DMS 273 treated with DMSO at 0.1 percent for 48 hours (cell line): ENCODE results near the gene GLIS2.

ENCODE experiments used
- DNase-seq: peaks from one replicate; lab custom pipeline; 2025; lab: John Stamatoyannopoulos, UW

GLIS2 gene

DNA sequence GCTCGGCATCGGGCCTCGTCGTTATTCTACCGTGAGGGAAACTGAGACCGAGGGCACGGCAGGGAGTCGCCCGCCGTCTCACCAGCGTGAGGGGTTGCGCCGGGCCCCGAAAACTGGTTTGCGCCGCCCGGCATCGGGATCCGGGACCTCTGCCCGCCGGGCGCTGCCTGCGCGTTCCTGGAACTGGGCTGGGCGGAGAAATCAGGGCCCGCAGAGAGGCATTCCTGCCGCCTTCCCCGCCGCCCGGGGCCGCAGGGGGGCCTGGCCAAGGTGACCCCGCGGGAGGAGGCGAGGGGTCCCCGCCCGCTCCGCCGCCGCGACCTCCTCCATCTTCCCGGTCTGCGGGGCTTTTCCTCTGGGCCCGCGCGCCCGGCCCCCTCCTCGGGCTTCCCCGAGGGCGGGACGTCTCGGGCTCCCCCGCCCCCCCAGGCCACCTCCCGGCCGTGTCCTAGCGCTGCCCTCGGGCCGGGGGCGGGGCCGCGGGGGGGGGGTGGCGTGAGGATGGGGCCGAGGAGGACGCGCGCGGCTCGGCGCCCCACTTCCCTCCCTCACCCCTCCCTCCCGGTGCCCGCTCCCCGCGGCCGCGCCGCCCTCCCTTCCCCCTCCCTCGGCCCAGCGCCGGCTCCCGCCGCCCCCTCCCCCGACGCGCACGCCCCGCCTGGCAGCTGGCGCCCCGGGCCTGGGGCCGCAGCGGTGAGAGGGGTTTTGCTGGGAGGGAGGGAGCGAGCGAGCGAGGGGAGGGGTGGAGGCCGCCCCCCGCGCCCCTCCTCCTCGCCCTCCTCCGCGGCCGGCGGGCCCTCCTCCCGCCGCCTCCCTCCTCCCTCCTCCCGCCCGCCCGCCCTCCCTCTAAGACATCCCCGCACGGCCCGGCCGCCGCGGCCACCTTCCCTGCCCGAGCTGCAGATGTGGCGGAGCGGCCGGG, at the start of gene GLIS2:
Gene GLIS2 (plus strand): TSS at position 882 of the 922 bp plus-strand sequence. CDS start 16,214 bp downstream, outside the sequence.
- no peak for DNase-seq

DNA sequence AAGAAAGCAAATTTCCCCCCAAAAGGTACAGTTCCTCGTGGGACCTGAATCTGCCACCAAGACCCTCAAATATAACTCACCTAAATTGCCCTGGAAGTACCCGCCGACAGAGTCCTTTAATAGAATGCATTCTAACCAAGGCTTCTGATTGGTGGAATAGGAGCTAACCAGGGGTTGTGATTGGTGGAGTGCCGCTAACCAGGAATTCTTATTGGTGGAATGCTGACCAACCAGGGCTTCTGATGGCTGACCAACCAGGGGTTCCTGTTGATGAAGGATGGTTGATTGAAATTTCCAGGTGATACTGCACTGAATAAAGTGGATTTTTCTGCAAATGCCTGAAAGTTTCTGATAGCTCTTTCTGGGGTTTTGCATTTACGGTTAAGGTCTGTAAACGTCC, 49.5 kb upstream of the GLIS2 start:
- DNase-seq, result no peak

DNA sequence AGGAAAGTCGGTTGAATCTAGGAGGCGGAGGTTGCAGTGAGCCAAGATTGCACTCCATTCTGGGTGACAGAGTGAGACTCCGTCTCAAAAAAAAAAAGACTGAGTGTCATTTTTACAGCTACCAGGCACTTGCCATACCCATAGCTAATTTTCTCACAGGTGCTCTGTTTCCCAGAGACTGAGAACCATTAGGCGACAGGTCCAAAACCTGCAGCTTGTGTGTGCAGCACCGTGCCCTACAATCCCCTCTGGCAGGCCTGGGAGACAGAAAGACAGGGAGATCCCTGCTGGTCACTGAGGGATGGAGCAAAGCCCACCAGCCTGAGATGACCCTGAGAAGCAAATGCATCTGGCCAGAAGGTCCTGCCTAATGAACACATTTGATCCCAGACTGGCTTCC, 45.8 kb upstream of the GLIS2 start:
- no peak for DNase-seq

DNA sequence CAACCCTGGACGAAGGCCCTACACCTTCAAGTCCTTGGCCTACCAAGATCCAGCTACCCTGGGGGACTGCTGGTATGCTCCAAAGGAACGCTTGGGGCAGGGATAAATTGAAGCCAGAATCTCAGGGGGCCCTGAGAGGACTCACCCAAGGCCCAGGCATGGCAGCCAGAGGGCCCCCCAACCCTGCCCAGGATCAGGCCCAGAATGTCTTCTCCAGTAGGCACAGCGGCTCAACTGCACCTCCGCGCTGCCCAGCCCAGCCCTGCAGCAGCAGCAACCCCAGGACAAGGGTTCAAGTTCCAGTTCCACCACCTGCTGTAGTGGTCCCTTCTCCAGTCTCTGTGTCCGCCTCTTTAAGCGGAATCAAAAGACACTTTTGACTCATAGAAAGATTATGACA, 45.3 kb upstream of the GLIS2 start:
- DNase-seq, result no peak

DNA sequence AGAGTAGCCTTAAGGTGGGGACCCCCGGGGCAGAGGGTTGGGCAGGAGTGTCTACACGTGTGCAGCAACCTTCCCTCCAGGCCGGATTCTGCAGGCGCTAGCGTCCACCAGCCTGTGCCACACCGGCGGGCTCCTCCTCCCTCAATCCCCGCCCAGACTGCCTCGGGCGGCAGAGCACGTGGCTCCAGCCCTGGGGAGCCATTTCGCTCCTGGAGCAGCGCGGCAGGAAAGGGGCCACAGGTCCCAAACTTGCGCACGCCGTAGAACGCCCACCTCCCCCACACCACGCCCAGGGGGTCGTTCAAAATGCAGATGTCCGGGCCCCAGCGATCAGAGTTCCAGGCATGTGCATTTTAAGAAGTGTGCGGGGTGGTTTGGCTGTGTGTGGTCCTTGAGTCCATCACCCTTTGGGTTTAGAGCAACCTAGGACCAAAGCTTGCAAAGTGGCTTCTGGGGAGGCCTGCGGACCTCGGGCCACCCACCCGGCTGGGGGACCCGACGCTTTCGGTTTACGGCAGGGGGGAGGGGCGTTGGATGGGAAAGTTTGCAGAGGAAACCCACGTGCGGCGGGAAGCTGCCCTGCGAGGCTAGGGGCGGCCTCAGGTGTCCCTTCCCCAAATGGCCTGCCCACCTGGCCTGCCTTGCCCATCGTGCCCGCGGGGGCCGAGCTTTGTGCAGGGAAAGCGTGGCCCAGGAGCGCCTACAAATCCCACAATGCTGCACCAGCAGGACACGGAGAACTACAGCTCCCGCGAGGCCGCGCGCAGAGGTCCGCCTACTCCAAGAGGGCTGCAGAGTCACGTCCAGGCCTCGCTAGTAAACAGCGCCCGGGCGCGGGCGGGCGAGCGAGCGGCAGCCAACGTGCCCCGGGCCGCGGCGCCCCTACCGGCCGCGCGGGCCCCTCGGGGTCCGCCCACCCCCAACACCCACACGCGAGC, 44.4 kb upstream of the GLIS2 start:
- peak; percentile 90 for DNase-seq

DNA sequence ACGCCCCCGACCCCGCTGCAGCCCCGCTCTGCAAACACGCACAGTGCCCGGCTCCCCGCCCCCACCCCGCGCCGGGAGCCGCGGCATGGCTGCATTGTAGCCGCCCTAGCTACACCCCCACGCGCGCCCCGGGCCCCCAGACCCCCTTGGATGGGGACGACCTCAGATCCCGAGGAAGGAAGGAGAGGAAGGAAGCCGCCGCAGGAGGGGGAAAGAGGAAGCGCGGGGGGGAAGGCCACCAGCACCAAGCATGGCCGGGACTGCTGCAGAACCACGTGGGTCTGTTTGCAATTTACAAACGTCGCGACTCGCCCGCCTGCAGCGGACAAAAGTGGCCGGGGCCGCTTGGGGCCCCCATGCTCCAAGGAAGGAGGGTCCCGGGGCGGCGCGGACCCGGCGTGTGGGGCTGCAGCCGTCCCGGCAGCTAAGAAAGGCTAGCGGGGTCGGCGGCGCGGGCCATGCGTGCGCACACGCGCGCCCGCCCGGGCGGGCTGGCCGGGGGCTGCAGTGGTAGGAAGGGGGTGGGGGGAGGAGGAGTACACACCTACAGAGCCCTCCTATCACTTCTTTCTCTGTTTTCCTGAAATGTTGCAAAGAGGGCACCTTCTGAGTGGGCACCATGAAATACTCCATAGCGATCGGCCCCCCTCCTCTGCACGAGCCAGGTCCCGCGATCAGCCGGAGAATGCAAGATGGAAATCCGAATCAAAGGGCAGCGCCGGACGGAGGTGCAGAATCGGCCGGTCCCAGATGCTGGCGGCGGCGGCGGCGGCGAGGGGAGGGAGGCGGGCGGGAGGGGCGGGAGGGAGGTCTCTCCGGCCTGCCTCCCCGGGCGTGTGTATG, 43.5 kb upstream of the GLIS2 start:
- DNase-seq, result peak; percentile 26

DNA sequence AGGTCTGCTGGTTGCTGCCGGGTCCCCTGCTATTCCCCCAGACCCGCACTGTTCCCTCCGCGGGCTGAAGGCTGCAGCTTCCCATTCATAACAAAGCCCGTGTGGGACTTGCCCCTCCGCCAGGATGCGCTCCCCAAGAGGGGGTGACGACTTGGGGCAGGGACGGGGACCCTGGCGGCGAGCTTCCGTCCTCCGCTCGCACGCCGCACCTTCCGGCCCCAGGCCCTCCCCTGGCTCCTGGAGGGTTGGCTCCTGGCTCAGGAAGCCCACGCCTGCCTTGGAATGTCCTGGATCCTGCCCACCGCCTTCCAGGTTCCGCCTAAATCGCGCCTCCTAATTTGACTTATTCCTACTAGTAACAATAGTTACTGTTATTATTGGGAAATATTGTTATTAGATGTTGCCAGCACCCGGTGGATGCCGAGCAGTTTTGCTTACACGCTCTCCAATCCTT, 42.0 kb upstream of the GLIS2 start:
- no peak for DNase-seq

DNA sequence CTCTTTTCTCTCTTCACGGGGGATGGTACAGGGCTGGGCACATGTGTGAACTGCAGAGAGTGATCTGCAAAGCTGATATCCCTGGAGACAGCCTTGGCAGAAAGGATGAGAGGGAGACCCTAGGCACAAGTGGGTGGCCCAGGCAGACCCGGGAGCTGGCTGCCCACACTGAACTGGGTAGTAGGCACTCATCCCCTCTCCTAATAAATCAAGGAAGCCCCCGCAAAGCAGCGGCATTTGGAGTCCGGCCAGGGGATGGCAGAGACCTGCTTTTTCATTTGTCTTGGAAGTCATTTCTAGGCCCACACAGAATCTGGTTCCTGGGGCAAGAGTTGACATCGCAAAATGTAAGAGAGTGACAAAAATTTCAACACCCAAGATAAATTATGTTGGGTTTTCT, 40.0 kb upstream of the GLIS2 start:
- DNase-seq, result no peak

DNA sequence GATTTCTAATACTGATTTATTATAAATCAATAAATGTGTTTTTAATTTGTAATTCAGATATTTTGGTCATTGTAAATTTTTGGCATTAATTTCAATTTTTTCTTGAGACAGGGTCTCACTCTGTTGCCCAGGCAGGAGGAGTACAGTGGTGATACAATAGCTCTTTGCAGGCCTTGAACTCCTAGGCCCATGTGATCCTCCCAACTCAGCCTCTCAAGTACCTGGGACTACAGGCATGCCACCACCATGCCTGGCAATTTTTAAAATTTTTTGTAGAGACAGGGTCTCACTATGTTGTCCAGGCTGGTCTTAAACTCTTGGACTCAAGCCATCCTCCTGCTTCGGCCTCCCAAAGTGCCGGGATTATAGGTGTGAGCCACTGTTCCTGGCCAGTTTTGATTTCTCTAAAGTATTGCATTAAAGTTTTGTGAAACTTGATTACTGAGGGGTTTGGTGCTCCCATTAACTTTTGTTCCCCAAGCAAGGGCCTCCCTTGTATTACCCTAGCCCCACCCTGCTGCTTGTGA, 37.8 kb upstream of the GLIS2 start:
- no peak for DNase-seq

DNA sequence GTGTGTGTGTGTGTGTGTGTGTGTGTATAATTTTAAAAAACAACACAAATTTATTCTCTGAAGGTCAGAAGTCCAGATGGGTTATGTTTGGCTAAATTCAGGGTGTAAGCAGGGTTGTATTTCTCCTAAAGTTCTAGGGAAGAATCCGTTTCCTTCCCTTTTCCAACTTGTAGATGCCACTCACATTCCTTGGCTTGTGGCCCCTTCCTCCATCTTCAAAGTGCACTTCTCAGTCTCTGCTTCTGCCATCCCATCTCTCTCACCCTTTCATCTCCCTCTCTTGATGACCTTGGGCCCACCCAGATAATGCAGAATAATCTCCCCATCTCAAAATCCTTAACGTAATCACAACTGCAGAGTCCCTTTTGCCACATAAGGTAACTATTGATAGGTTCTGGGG, 35.2 kb upstream of the GLIS2 start:
- DNase-seq, result no peak

DNA sequence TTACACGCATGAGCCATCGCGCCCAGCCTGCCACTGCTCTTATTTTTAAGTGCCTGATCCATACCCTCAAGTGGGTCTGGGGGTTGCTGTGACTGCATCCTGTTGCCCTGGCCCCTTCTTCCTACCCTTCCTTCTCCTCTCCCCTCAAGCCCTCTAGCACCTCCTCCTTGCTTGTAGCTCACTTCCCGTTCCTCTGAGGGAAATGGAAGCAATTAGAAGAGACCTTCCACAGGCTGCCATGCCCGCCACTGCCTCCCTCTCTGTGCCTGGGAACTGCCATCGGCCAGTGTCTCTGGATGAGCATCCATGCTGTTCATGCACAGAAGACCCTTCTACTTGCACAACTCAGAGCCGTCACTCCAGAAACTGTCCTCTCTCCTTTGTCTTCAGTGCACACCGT, 32.4 kb upstream of the GLIS2 start:
- DNase-seq, result no peak

DNA sequence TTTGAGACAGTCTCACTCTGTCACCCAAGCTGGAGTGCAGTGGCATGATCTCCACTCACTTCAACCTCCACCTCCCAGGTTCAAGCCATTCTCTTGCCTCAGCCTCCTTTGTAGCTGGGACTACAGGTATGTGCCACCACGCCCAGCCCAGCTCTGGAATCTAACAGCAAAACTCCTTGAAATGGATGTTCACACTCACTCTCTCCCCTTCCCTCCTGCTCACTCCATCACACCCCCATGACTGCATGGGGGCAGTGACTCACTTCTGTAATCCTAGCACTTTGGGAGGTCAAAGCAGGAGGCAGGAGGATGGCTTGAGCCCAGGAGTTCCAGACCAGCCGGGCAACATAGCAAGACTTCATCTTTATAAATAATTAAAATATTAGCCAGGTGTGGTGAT, 31.9 kb upstream of the GLIS2 start:
- DNase-seq, result no peak

DNA sequence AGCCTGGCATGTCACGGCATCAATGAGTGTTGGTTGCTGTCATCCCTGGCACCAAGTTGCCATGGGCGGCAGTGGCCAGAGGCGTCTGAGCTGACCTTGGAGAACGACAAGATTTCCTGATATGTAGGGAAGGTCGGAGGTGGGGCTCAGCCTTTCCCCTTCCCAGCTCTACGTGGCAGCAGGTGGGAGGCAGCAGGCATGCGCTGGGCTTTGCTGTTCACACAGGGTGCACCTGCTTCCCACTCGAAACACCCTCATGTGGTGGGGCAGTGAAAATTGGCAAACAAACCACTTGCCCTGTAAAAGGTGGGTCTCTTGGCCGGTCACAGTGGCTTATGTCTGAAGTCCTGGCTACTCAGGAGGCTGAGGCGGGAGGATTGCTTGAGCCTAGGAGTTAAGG, 30.7 kb upstream of the GLIS2 start:
- DNase-seq, result no peak

DNA sequence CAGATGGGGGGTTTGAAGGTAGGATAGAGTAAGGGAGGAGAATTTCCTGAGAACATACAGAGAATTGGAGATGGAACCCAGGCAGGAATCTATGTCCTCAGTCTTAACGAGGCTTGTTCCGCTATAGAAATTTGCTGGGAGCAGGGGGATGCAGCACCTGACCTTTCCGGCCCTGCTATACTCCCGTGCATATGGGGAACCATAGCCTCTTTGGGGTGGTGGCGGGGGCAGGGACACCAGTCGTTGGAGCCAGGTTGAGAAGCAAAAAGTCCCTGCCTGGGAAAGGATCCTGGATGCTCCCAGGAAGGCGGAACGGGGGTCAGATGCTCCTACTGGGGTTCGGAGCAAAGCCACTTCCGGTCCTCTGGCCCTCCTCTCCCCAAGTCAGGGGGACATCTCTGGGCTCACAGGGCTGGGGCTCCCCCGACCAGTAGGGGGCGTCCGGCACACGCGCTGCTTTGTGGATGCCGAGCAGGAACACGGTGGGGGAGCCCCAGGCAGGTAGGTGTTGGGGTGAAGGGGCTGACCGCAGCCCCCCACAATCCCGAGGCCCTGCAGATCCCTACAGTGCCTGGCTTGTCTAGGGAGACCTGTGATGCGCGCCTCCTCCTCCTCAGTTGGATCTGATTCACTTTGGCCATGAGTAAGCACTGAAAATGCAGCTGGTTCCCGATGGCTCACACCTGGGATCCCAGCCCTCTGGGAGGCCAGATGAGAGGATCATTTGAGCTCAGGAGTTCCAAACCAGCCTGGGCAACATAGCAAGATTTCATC, 27.5 kb upstream of the GLIS2 start:
- DNase-seq, result peak; percentile 25

DNA sequence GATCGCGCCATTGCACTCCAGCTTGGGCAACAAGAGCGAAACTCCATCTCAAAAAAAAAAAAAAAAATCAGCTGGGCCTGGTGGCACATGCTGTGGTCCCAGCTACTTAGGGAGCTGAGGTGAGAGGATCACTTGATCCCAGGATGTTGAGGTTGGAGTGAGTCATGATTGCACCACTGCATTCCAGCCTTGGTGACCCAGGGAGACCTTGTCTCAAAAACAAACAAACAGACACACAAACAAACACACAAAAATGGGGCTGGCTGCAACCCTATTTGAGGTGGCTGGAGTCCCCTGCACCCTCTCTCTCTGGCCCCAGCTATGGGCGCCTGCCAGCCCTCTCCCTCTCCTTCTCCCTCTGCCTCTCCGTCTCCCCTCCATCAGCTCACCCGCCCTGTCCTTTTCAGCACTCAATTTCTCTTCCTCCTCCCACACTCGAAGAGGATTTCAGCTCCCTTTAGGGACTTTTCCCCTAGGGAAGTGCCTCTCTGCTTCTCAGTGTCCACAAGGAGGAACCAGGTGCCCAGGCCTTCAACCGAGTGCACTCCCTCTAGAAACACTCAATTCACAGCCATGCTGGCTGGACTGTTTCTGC, 25.5 kb upstream of the GLIS2 start:
- no peak for DNase-seq

DNA sequence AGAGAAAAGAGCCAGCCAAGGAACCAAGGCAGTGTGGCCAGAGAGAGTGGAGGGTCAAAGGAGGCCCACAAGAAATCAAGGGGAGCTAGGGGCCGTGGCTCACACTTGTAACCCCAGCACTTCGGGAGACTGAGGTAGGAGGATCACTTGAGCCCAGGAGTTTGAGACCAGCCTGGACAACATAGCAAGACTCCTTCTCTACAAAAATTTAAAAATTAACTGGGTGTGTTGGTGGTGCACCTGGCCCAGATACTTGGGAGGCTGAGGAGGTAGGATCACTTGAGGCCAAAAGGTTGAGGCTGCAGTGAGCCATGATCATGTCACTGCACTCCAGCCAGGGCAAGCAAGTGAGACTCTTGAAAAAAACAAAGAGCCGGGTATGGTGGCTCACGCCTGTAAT, 24.2 kb upstream of the GLIS2 start:
- no peak for DNase-seq

DNA sequence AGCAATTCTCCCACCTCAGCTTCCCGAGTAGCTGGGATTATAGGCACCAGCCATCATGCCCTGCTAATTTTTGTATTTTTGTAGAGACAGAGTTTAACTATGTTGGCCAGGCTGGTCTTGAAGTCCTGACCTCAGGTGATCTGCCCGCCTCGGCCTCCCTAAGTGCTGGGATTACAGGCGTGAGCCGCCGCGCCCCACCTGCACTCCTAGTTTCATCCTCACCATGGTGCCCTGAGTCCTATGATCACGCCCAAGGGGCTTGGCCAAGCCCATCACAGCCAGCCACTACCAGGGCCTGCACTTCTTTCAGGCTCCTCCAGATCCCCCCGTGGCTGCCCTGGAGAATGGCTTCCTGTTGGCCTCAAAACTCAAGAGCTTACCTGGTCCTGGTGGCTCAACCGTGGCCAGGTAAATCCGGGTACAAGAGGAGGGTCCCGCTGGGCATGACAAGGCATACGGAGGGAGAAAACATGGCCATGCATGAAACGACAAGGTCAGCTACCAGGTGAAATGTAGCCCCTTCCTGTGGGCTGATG, 22.6 kb upstream of the GLIS2 start:
- DNase-seq, result no peak

DNA sequence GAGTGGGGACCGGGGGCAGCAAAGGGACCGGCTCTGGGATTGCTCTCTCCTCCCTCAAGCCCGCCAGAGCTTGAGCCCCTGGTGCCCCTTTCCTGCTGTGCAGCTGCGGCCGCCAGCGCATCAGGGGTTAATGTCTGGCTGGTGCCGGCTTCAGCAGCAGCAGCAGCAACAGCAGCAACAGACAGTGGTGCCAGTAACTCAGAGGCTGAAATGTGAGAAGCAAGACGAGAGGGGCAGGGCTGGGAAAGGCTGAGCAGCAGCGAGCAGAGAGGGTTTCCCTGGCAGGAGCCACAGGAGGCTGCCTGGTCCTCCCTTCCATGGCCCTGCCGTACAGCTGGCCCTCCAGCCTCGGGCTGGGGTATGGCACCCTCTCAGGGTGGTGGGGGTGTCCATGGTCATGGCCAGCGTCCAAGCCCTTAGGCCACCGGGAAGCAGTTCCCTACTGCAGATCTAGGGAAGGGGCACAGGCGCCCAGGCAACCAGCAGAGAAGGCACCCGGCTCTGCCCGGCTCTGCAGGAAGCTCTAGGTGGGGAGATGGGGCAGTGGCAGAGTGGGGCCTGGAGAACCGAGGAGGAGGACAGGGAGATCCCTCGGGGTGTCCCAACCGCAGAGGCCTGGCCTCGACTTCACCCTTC, 21.9 kb upstream of the GLIS2 start:
- peak; percentile 67 for DNase-seq

DNA sequence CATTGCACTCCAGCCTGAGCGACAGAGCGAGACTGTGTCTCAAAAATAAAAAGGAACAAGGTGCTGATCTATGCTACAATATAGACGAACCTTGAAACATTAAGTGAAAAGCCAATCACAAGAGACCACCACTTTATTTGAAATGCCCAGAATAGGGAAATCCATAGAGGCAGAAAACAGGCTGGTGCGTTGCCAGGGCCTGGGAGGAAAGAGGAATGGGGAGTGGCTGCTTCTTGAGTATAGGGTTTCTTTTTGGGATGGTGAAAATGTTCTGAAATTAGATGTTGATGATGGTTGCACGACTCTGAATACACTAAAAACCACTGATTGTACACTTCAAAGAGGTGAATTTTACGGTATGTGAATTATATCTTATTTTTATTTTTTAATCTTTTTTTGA, 20.3 kb upstream of the GLIS2 start:
- no peak for DNase-seq

DNA sequence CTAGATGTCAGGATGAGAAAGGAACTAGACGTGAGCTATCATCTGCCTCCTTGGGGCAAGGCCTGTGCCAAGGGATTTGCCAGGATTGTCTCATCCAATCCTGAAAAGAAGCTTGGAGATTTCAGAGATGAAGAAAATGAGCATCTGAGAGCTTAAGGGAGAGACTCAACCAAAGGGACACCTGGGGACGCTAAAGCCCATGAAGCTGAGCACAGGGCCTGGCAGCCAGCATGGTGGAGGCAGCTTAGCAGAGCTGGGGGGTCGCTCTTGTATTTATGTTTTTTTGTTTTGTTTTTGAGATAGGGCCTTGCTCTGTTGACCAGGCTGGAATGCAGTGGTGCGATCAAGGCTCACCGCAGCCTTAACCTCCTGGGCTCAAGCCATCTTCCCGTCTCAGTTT, 18.4 kb upstream of the GLIS2 start:
- DNase-seq, result no peak
